HG02798 (cell line): Measurements from ENCODE around the gene CAPN14.

Experiments used
- ATAC-seq: cut with Tn5 transposase; IDR thresholded peaks from one replicate; pipeline ENCODE4 v1.9.1; 2021; ENCODE audit warnings: mild to moderate bottlenecking; ENCODE audit not compliant: unreplicated experiment, poor library complexity

CAPN14 gene

DNA sequence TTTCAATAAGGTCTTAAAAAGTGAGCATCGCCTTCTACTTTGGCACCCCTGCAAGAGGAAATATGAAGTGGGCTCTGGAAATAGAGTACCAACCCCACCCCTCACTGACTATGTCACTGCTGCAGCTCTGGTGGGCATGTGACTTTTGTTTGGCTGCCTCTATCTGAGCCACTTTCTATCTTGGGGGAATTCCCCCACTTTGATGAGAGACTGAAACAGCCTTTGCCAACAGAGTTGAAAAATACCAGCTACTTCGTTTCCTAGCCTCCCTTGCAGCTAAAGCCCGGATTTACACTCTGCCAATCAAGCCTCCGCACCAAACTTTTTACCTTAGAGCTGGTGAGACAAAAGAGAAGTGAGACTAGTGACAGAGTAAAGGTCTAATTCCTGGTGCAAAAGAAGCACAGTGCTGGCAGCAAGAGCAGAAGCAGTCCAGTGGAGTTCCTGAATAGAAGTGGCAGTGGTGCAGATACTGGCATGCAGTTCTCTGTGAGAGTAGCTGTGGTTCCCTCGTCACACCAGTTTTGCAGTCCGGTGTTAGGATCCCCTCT lies 67.1 kb downstream of the CAPN14 start:
- ATAC-seq, result no peak

- no peak for ATAC-seq
Observed at GRCh38 chr2:31148514-31148913, 68.8 kb downstream of the CAPN14 start.

- no peak for ATAC-seq
Observed at GRCh38 chr2:31147645-31148044, 69.7 kb downstream of the CAPN14 start.

DNA sequence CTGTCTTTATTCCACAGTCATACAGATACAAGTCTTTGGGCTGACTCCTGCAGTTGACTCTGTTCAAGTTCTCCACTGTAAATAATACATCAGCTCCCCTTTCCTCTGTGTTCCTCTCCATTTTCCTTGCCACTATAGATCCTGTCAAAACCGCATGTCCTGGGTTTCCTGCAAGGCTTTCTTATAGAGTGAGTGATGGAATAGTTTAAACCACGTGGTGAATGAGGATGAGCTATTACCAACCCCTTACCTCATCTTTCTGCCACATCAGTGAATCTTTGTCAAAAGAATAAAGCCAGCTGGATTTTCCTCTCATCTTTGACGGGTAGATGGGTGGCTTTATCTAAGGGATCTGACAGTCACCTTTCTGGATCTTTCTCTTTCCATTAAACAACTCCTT lies 75.2 kb downstream of the CAPN14 start:
- no peak for ATAC-seq

DNA sequence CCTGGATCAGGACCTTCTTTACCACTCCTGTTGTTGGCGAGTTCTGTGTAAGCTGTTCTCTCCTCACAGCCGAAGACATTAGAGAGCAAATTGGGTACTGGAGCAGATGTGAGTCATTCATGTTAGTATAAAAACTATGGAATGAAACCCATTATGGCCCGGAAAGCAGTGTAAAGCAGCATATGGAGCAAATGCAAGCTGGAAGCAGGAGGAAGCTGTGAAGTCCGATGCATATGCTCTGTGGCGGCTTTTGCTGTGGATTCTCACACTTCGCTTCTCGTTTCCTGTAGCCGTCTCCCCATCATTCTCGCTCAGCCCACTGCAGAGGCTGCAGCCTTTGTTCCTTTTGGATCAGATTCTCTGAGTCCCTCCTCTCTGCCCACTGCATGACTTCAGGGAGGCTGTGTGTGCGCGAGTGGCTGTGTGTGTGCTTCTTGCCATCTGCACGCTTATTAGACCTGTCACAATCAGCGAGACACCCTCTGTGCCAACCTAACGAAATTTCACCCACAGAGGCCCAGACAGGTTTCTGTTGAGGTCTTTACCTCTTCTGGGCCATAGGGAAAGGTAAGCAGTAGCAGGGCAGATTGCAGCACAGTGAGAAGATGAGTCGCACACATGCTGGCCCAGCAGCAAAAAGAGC lies 75.8 kb downstream of the CAPN14 start:
- ATAC-seq, result no peak

DNA sequence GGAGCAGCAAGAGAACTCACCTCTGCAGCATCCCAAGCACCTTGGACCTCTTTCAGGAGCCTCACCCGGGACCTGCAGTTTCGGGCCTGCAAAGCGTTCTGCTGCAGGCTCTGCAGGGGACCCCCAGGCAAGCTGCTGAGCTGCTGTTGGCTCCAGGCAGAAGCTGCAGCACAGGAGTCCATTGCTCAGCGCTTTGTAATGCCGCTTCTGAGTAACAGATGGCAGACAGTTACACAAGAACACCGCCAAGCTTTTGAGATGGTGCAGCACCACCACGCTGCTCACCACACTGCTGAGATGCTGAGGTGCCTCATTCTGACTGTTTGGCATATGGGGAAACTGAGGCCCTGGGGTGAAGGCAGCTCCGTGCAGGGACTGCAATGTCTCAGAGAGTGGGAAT lies 77.2 kb downstream of the CAPN14 start:
- no peak for ATAC-seq

DNA sequence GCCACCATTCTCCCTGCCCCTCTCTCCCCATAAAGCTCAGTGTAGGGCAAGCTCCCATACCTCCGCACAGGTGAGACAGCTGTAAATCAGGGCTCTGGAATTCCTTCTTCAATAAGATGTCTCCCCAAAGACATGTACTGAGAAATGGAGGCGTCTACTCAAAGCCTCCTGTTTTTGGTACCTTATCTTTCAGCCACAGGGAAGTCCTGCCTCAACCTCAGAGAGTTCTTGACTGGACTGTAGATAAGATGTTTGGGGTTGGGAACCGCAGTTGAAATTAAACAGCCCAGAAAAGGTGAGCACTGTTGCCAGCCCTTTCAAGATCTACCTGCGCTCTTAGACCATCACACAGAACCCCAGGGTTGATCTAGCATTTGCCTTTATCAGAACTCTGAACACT lies 77.6 kb downstream of the CAPN14 start:
- ATAC-seq, result no peak

DNA sequence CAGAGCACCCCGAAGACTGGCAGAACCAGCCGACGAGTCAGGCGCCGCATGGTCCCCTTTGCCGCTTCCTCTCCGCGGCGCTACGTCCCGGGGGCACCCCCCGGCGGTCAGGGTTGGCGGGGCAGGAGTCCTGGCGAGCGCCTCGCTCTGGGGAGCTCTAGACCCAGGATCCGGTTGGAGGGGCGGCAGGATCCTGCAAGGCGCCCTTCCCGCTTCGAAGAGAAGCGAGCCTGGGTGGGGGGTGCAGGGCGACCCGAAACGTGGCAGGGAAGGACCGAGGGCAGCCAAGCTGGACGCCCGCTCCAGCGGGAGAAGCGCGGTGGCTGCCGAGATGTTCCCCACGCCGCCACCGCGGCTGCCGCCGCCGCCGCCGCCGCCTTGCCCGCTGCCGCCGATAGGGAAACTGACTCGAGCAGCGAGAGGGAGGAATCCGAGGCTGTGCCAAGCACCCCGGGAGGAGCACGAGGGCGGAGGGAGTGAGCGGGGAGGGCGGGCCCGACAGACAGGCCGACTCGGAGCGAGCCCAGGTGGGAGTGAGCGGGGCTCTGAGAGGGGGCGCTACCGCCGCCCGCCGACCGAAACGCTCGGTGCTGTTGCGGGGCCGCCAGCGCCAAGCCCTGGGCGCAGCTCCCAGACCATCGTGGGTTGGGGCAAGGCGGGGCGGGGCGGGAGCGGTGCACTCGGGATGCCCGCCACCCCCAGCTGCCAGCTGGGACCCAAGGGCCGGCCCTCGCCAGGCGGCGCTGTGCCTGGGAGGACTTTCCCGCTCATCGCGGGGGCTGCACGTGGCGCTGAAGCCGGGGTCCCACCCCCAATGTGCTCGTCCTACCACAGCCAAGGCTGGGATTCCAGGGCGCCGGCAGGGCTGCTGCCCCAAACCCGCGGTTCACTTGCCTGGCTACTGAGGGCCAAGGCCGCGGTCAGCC lies 79.0 kb downstream of the CAPN14 start, which contains the start of gene GALNT14:
Gene GALNT14, minus strand, starts transcription at position 404 of the 926 bp plus-strand sequence. Its CDS starts 354 bp downstream, at position 50.
- peak; percentile 54 for ATAC-seq

DNA sequence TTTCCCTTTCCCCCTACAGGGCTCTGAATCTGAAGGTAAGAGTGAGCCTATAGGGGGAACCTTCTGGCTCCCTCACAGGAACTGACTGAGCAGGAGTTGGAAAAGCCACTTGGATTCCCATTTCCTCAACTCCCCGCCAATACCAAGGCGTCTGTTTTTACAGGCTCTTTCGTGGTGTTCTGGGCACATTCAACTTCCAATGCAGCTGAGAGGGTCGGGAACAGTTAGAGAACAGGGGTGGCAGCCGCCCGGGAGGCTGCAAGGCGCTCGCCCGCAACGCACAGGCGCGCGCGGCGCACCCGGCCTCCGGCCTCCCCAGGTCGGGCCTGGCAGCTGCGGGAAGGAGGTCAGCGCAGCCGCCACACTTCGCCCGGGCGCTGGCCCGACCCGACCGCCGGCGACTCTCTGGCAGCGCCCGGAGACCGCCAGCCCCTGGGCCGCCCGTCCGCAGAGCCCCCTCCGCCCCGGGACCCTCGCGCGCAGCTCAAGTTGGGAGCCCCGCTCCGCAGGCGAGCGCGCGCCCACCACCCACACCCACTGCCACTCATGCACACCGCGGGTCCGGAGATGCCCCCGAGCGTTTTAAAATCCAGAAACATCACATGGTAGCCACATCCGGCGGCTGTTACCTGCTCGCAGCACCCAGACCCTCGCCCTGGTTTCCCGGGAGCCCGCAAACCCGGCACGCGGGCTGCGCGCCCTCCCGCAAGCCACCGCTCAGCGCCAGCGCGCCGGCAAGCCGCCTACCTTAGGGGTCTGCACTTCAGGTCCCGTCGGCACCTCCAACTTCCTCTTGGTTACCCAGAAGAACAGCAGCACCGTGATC lies 79.9 kb downstream of the CAPN14 start:
- no peak for ATAC-seq

GRCh38 chr2:31136732-31137131 lies 80.6 kb downstream of the CAPN14 start:
- ATAC-seq, result no peak

DNA sequence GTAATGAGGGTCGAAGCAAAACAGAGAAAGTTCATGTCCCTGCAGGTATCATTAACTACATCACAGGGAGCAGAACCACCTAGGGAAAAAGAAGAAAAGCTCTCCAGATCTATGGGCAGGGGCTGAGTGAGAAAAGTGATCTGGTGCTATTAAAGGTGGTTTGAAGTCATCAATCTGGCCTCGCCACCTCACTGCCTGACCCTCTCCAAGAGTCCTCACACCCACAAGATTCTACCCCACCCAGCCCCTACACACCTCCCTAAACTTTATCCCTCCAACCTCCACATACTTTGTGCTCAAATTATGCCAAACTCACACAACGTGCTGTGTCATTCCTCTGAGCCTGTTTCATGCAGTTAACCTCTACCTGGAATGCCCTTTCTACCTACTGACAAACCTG lies 81.3 kb downstream of the CAPN14 start:
- ATAC-seq, result no peak

DNA sequence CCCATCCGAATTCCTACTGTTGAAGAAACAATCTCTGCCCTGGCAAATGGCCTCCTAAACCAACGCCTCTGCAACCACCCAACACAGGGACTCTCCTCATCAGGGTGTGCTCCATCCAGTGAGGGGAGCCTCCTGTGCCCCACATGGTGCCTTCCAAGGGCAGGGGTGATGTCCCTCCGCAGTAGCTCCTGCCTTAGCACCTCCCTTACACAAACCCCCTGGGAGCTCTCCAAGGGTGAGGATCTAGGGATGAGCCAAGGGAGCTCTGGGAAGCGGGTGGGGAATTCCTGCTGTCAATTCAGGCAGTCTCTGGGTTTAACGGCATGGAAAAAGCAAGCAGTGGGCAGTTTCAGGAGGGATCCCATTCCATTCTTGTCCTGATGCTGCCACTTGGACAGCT lies 82.8 kb downstream of the CAPN14 start:
- ATAC-seq, result no peak

GRCh38 chr2:31132786-31133185 lies 84.5 kb downstream of the CAPN14 start:
- no peak for ATAC-seq

DNA sequence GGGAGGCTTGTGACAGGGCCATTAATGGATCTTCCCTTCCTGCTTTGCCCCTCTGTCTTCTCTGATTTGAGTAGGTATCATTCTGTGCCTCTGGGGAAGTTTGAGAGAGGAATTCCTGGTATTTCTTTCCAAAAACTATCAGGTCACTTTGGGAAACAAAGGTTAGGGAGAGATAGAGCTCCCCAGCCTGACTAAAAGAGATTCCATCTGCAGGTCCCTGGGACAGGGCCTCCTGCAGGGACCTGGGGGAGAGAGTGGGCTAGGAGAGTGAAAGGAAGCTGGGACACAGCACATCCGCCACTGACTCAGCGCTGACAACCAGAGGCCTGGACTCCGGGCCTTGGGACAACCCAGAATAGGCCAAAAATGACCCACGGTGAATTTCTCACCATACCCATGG lies 85.4 kb downstream of the CAPN14 start:
- ATAC-seq, result no peak

- ATAC-seq, result no peak
Observed at GRCh38 chr2:31129375-31130171, 87.7 kb downstream of the CAPN14 start.

DNA sequence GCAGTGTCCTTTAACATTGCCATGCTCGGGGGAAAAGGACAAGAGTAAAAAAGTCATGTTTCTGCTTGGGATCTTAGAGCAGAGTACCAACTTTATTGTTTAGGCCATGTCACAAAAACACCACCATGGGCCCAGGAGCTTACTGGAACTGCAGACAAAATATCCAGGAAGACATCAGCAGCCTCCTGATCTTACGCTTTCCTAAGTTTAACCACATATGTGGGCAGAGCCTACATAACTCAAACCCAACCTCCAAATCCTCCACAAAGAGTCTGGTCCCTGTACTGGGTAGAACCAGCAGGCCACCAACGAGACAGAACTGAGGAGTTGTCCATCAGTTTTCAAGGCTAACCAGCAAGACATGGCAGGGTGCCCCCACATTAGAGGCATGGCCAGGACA lies 89.4 kb downstream of the CAPN14 start:
- ATAC-seq, result no peak

- no peak for ATAC-seq
Observed at GRCh38 chr2:31125918-31126695, 91.2 kb downstream of the CAPN14 start.

DNA sequence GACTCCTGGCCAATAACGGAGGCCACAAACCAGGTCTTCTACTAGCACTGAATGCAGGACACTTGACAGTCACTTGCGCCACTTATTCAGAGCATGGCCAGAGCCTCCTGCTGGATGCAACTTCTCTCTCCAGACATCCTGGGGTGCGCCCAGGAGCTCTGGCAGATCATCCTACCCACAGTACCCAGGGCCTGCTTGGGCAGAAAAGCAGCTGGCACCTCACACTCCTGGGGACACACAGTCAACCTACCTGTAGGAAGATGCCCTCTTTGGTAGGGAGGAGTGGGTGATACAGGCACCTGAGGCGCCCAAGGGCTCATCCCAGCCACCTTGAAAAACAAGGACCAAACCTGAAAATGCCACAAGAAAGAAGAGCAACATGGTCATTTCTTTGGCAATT lies 92.4 kb downstream of the CAPN14 start:
- ATAC-seq, result no peak
